ENCODE measurements around the gene ZNF511. TPM values are rescaled to one million over a fixed set of nuclear protein-coding genes. Genes with fewer than 3 reads are reported as not detected.

Gene ZNF511
- total RNA-seq, 2 experiments from 2014 or later, result 68.8 to 95.0 TPM

- ChIA-PET CTCF (ENCODE audit: unreplicated experiment) (no interaction called here), POLR2A (no interaction called here)
- Histone ChIP-seq H3K9me3 (ENCODE audit: low read length) (no peaks in the 10 kb centered on the region; the same call in 1 of the 2 replicates), H3K27ac (ENCODE audit: low read depth, low read length, poor library complexity, severe bottlenecking) (no peak overlapping the region), H3K79me2 (ENCODE audit: insufficient read depth, low read depth, low read length) (no peaks in the 10 kb centered on the region), H3K36me3 (ENCODE audit: insufficient read depth, low read length) (no peaks in the 10 kb centered on the region), H3K4me2 (ENCODE audit: low read length) (no peak overlapping the region), H3K4me1 (ENCODE audit: insufficient read depth, low read length, poor library complexity, severe bottlenecking) (no peaks in the 10 kb centered on the region), H3K9me2 (ENCODE audit: insufficient read depth, low read length) (no peaks in the 10 kb centered on the region), H3K4me3 (ENCODE audit: low read depth, low read length, poor library complexity, severe bottlenecking) (no peak overlapping the region), H4K20me1 (ENCODE audit: insufficient read depth, low read length) (no peaks in the 10 kb centered on the region), H2AFZ (ENCODE audit: low read length) (no peak overlapping the region)
- no peak for DNase-seq (ENCODE audit: low spot score)
- TF ChIP-seq, protein P1, sequence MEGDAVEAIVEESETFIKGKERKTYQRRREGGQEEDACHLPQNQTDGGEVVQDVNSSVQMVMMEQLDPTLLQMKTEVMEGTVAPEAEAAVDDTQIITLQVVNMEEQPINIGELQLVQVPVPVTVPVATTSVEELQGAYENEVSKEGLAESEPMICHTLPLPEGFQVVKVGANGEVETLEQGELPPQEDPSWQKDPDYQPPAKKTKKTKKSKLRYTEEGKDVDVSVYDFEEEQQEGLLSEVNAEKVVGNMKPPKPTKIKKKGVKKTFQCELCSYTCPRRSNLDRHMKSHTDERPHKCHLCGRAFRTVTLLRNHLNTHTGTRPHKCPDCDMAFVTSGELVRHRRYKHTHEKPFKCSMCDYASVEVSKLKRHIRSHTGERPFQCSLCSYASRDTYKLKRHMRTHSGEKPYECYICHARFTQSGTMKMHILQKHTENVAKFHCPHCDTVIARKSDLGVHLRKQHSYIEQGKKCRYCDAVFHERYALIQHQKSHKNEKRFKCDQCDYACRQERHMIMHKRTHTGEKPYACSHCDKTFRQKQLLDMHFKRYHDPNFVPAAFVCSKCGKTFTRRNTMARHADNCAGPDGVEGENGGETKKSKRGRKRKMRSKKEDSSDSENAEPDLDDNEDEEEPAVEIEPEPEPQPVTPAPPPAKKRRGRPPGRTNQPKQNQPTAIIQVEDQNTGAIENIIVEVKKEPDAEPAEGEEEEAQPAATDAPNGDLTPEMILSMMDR (conservative IDR thresholded peaks at IDR 0.05; ENCODE audit: low read length), result no peak
- no peak for TF ChIP-seq EZH2phosphoT487 (IDR thresholded peaks at IDR 0.05; ENCODE audit: borderline replicate concordance, low read depth, low read length)
- BruUV-seq (replicated peaks), result no TSS peak
- intact Hi-C loops (cut with micrococcal nuclease; ENCODE audit: unreplicated experiment), result no loop called here
These were observed 26.8 kb downstream of the ZNF511 start for GRCh38 chr10:133335246-133336117.

- Histone ChIP-seq H3K4me2 (ENCODE audit: low read length) (no peak overlapping the region), H3K27ac (ENCODE audit: low read depth, low read length, poor library complexity, severe bottlenecking) (no peak overlapping the region), H3K4me3 (ENCODE audit: low read depth, low read length, poor library complexity, severe bottlenecking) (no peak overlapping the region), H3K9me2 (ENCODE audit: insufficient read depth, low read length) (no peaks in the 10 kb centered on the region), H3K36me3 (ENCODE audit: insufficient read depth, low read length) (no peaks in the 10 kb centered on the region), H3K79me2 (ENCODE audit: insufficient read depth, low read depth, low read length) (no peaks in the 10 kb centered on the region), H3K9me3 (ENCODE audit: low read length) (no peaks in the 10 kb centered on the region; the same call in 1 of the 2 replicates), H2AFZ (ENCODE audit: low read length) (no peak overlapping the region), H4K20me1 (ENCODE audit: insufficient read depth, low read length) (no peaks in the 10 kb centered on the region), H3K4me1 (ENCODE audit: insufficient read depth, low read length, poor library complexity, severe bottlenecking) (no peaks in the 10 kb centered on the region)
- no peak for DNase-seq (ENCODE audit: low spot score)
- no TSS peak for BruUV-seq (replicated peaks)
- TF ChIP-seq, protein P1 (conservative IDR thresholded peaks at IDR 0.05; ENCODE audit: low read length), result no peak
- no peak for TF ChIP-seq EZH2phosphoT487 (IDR thresholded peaks at IDR 0.05; ENCODE audit: borderline replicate concordance, low read depth, low read length)
- ChIA-PET POLR2A (no interaction called here), CTCF (ENCODE audit: unreplicated experiment) (no interaction called here)
- intact Hi-C loops (cut with micrococcal nuclease; ENCODE audit: unreplicated experiment), result no loop called here
These were observed 27.4 kb downstream of the ZNF511 start for GRCh38 chr10:133336118-133336576.

Data from OCI-LY7 (cell line).